GM21423 (cell line): ENCODE results near the gene ZNF175.

Source experiments
- ATAC-seq: cut with Tn5 transposase; IDR thresholded peaks from one replicate; pipeline ENCODE4 v1.9.1; 2021; ENCODE audit warnings: mild to moderate bottlenecking, moderate library complexity; ENCODE audit not compliant: unreplicated experiment

Gene ZNF175

GRCh38 chr19:51587264-51588191 is 16.4 kb downstream of the ZNF175 start:
- no peak for ATAC-seq

- ATAC-seq: no peak
These were observed 18.4 kb downstream of the ZNF175 start for GRCh38 chr19:51589511-51589910.

GRCh38 chr19:51590441-51590840 is 19.4 kb downstream of the ZNF175 start:
- ATAC-seq: no peak

DNA sequence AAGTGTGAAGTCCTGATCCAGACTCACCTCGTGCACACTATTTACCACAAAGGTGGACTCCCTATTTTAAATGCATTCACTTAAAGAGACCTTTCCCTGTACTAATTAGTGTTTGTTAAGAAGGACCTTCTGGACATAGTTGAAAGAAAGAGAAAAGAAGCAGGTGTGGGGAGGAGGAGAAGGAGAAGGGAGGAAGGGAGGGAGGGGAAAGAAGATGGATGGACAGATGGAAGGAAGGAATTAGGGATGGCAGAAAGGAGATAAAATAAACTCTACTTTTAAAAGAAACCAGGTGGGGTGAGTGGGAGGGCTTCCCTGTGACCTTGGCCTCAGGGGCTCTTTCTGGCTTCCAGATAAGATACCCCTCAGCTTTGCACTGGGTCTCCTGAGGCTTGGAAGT is 21.4 kb downstream of the ZNF175 start:
- ATAC-seq: no peak

GRCh38 chr19:51593138-51593890 is 22.2 kb downstream of the ZNF175 start:
- no peak for ATAC-seq

DNA sequence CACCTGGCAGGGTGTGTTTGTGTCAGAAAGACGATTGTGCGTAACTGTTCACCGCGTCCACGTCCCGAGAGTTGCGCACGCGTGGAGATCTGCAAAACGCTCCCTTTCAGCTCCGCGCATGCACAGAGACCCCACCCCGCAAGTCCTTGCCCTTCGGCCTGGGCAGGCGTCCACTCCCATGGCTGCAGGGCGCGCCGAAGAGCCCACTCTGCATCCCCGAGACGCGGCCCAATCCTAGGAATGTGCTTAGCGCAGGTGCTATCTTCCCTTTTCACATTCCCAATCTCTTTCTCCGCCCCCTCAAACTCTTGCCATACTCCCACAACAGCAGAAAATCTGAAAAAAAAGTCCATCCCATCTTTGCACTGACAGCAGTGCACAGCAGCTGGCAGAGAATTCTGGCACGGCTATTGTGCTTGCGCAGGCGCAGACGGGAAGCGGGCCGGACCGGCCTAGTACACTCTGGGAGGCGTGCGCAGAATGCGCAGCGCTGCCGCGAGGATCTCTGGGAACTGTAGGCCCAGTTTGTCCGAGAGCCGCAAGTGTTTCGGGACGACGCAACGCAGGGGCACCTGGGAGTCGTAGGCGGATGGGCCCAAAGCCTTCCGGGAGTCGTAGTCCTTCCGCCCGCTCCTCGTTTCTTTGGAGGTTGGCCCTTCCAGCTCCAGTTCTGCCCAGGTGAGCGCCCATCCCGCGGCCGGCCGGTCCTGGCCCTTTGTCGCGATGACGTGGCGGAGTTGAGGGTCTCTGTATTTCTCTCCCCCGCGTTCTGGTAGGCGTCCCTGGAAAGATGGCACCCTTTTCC is 23.1 kb downstream of the ZNF175 start:
- peak; percentile 98 for ATAC-seq

DNA sequence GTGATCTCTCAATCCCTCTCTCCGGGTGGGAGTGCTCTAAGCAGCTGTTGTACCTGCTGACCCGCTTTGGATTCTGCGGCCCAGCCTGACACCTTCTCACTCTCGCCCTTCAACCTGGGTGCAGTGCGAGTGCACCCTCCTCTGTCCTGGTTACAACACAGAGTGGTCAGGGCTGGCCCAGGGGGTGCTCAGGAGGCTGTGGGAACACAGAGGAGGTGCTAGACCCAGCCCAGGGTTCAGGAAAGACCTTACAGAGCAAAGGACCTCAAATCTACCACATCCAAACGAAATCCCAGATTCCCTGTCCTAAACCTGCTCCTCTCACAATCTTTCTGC is 23.7 kb downstream of the ZNF175 start:
- peak; percentile 10 for ATAC-seq

GRCh38 chr19:51595190-51596175 is 24.4 kb downstream of the ZNF175 start:
- no peak for ATAC-seq

- no peak for ATAC-seq
These were observed 27.3 kb downstream of the ZNF175 start for GRCh38 chr19:51598159-51598915.

DNA sequence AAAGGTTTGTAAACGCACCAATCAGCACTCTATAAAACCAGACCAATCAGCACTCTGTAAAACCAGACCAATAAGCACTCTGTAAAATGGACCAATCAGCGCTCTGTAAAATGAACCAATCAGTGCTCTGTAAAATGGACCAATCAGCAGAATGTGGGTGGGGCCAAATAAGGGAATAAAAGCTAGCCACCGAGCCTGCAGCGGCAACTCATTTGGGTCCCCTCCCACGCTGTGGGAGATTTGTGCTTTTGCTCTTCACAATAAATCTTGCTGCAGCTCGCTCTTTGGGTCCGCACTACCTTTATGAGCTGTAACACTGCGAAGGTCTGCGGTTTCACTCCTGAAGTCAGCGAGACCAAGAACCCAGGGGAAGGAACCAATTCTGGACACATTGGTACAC is 28.0 kb downstream of the ZNF175 start:
- ATAC-seq: no peak

- ATAC-seq: no peak
These were observed 30.0 kb downstream of the ZNF175 start for GRCh38 chr19:51600940-51601580.

- no peak for ATAC-seq
These were observed 31.2 kb downstream of the ZNF175 start for GRCh38 chr19:51602189-51602854.

DNA sequence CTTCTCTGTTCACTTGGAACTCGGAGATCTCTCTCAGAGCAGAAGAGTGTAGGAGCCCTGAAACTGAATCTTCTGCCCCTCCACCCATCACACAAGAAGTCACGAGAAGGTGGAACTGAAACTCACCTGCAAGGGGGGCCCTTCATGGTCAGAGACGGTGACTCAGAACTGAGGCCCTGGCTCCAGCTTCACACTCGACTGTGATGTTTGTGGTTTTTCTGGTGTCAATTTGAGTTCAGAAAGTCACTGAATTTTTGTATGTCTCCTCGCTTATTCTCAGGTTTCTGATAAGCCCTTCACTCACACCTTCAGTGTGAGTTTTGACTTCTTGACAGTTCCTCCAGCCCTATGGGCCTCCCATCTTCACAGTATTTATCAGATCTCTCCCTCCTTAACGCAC is 36.0 kb downstream of the ZNF175 start:
- peak; percentile 92 for ATAC-seq

DNA sequence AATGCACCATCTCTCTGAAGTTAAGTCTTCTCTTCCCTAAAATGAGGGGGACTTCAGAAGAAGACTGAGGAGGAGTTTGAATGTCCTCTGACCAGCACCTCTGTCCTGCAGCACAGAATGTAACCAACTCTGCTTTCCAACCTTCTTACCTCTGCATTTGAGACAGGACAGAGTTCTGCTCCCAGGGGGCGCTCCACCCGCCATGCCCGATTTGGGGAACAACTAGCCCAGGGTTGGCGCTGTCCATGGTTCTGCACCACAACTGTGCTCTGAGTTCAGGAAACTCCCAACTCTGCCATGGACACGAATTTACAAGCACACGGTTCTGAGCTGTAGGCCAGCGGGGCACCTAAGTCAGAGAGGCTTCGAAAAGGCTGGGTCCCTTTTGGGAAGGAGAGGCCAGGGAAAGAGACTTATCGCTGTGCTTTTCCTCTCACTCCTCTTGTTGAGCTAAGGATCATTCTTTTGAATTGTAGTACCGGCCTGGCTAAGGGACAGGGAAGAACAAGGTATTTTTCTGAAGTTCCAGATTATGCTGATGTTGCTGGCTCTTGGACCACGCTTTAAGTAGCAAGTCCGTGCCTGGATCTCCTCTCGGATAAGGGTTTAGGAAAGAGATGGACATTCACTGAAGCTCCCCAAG is 37.0 kb downstream of the ZNF175 start:
- no peak for ATAC-seq

DNA sequence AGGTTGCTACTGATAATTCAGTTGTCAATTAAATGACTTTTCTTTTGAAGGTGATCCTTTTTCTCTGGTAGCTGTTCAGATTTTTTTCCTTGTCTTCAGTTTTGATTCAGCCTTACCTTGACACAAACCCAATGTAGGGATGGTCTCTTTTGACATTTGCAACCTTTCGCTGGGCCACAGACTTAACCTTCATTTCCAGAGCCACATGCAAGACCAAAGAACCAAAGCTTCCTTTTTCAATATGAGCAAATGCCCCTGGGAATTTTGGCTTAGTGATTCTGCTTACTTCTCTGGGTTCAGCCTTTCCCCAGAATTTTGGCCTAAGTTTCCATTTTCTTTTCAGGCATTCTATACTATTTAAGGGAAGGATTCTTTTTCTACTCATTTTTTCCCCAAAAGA is 39.5 kb downstream of the ZNF175 start:
- no peak for ATAC-seq

DNA sequence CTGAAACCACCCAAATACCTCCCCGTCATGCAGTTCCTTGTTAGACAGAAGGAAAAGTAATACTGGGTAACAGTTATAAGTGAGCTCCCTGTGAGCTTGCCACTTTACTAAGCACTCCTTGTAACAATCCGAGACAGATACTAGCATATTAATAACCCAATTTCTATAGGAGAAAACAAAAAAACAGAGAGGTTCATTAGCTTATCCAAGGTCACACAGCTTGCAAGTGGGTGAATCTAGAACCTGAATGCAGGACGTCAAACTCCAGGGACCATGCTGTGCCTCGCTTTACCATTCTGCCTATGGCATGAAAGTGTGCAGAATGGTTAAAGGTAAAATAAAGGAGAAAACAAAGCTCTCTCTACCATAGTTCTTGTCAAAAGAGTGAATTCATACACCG is 43.7 kb downstream of the ZNF175 start:
- no peak for ATAC-seq

DNA sequence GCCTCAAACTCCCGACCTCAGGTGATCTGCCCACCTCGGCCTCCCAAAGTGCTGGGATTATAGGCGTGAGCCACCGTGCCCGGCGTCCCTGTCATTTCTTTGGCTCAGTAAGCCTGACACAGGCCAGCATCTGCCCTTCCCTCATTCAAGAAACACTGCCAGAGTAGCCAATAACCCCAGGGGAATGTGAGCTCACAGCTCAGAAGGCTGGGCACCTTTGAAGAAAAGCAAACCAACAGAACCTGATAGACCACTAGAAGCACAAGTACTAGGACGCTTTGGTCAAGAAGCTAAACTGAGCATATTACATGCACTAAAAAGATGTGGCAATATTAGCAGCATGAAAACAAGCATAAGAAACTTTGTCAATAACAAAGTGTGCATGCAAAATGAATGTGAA is 44.9 kb downstream of the ZNF175 start:
- ATAC-seq: no peak

- ATAC-seq: peak; percentile 75
These were observed 50.1 kb downstream of the ZNF175 start for GRCh38 chr19:51621178-51621577.
